ENCODE data around the gene OTOGL. TPM values are rescaled to one million over a fixed set of nuclear protein-coding genes. Genes with fewer than 3 reads are reported as not detected.

The OTOGL gene
- total and polyA plus RNA-seq, 10 donors = 0.09 to 0.88 (median 0.23) TPM; not detected in 1

DNA sequence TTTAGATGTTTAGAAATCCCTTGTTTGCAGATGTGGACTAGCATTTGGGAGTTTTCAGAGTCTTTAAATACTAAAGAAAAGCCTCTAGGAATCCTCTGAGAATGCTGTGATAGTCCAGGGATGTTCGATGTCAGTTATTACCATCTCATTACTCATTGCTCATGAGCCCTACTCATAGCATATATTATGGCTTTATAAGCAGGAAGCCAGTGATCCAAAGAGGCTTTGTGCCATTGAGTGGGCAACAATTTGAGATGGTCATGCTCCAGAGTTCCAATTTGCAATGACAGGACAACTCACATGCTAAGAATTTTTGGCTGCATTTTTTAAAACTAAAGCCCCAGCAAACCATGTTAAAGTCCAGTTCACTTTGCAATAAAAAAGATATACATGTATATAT, 163.0 kb downstream of the OTOGL start:
- Histone ChIP-seq H3K9me3 (no peaks in the 10 kb centered on the region), H3K27me3 (replicated peaks in 1 of 7) (no peaks in the 10 kb centered on the region), H3K36me3 (no peaks in the 10 kb centered on the region), H3K27ac (no peak overlapping the region), H3K4me3 (no peak overlapping the region), H3K4me1 (no peaks in the 10 kb centered on the region)
- intact Hi-C loops (cut with DNase I; ENCODE audit: low total_unique reads) = loop anchor here (10.0 kb wide), 1 partner anchor 708 kb away; no protein-coding TSS in a partner anchor
- no peak for TF ChIP-seq POLR2A (IDR thresholded peaks at IDR 0.05)
- DNase-seq = no peak
- 75 to 93% (median 88%) methylated on average over 1 of the region's 1 CpG for WGBS, 5 donors

DNA sequence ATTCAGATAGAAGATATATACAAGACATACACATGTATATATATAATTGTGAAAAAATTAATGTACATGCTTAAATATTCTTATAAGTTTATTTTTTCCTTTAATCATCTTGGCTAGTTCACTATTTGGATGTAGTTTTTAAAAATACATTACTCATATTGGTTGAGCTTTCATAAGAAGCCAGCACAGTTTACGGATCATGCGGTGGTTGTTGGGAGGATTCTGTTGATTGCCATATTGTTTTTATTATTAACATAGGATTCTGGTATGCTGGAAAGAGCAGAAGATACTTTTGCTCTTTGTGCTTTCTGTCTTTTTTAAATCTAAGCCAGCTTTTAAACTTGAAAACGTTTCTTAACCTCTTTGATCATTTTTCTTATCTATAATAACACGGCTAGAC, 163.4 kb downstream of the OTOGL start:
- Histone ChIP-seq H3K9me3 (no peaks in the 10 kb centered on the region), H3K4me3 (no peak overlapping the region), H3K4me1 (no peaks in the 10 kb centered on the region), H3K36me3 (no peaks in the 10 kb centered on the region), H3K27ac (no peak overlapping the region), H3K27me3 (replicated peaks in 1 of 7) (no peaks in the 10 kb centered on the region)
- TF ChIP-seq, protein P1, sequence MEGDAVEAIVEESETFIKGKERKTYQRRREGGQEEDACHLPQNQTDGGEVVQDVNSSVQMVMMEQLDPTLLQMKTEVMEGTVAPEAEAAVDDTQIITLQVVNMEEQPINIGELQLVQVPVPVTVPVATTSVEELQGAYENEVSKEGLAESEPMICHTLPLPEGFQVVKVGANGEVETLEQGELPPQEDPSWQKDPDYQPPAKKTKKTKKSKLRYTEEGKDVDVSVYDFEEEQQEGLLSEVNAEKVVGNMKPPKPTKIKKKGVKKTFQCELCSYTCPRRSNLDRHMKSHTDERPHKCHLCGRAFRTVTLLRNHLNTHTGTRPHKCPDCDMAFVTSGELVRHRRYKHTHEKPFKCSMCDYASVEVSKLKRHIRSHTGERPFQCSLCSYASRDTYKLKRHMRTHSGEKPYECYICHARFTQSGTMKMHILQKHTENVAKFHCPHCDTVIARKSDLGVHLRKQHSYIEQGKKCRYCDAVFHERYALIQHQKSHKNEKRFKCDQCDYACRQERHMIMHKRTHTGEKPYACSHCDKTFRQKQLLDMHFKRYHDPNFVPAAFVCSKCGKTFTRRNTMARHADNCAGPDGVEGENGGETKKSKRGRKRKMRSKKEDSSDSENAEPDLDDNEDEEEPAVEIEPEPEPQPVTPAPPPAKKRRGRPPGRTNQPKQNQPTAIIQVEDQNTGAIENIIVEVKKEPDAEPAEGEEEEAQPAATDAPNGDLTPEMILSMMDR (IDR thresholded peaks at IDR 0.05 in 8 of 11, conservative IDR thresholded peaks at IDR 0.05 in 3 of 11) = no peak
- TF ChIP-seq POLR2A (IDR thresholded peaks at IDR 0.05) (no peak), POLR2AphosphoS5 (IDR thresholded peaks at IDR 0.05) (no peak)
- intact Hi-C loops (cut with DNase I; ENCODE audit: low total_unique reads) = loop anchor here (10.0 kb wide), 1 partner anchor 708 kb away; no protein-coding TSS in a partner anchor
- DNase-seq = no peak
- 72 to 87% (median 77%) methylated on average over 4 of the region's 4 CpGs for WGBS, 5 donors

DNA sequence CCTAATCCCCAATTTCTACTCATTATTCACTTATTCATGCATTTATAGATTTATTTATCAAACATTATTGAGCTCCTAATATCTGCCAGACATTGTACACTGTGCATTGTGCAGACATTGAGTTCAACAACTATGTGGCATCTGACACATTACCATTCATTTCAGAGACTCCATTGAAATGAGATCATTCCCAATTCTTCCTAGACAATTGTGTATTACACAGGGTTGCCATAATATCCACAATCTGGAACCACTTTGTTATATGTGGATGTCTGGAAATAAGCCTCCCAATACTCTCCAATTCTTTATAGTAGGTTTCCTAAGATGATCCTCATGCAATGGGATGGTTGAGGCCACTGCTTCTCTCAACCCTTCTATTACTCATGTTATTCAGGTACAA, 165.0 kb downstream of the OTOGL start:
- intact Hi-C loops (cut with DNase I; ENCODE audit: low total_unique reads) = loop anchor here (10.0 kb wide), 1 partner anchor 710 kb away; no protein-coding TSS in a partner anchor
- H3K36me3 ChIP-seq = no peaks in the 10 kb centered on the region
- no peak overlapping the region for H3K4me3 ChIP-seq
- no peak for DNase-seq
- H3K27ac ChIP-seq = no peak overlapping the region
- H3K27me3 ChIP-seq (replicated peaks in 1 of 7) = no peaks in the 10 kb centered on the region
- TF ChIP-seq POLR2A (IDR thresholded peaks at IDR 0.05) (no peak), POLR2AphosphoS5 (IDR thresholded peaks at IDR 0.05) (no peak)
- TF ChIP-seq, protein P1 (IDR thresholded peaks at IDR 0.05 in 8 of 11, conservative IDR thresholded peaks at IDR 0.05 in 3 of 11) = no peak
- no peaks in the 10 kb centered on the region for H3K4me1 ChIP-seq
- H3K9me3 ChIP-seq = no peaks in the 10 kb centered on the region

DNA sequence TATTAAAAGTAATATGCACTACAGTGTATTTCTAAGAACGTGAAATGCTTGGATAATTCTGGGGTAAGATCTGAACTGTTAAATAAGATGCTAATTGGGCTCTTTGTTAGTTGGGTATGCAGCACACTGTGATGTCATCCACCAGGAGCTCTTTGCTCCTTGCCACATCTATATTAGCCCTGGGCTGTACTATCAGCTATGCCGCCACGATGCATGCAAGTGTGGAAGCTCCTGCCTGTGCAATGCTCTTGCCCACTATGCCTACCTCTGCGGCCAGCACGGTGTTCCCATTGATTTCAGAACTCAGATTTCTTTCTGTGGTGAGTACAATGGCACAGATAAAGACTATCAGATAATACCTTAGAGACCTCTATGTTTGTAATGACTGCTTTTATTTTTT, 165.6 kb downstream of the OTOGL start:
- H3K4me3 ChIP-seq = no peak overlapping the region
- no peak for TF ChIP-seq POLR2A (IDR thresholded peaks at IDR 0.05)
- TF ChIP-seq, protein P1 (IDR thresholded peaks at IDR 0.05 in 8 of 11, conservative IDR thresholded peaks at IDR 0.05 in 3 of 11) = no peak
- TF ChIP-seq POLR2AphosphoS5 (IDR thresholded peaks at IDR 0.05) = no peak
- H3K27ac ChIP-seq = no peak overlapping the region
- H3K9me3 ChIP-seq = no peaks in the 10 kb centered on the region
- H3K4me1 ChIP-seq = peaks cover 0 to 3% (median 0%) of the 10 kb centered on the region in 6 donors
- intact Hi-C loops (cut with DNase I; ENCODE audit: low total_unique reads) = loop anchor here (10.0 kb wide), 1 partner anchor 710 kb away; no protein-coding TSS in a partner anchor
- DNase-seq = no peak
- no peaks in the 10 kb centered on the region for H3K27me3 ChIP-seq (replicated peaks in 1 of 7)
- WGBS, 5 donors = 87 to 95% (median 90%) methylated on average over 5 of the region's 5 CpGs
- H3K36me3 ChIP-seq = no peaks in the 10 kb centered on the region
